ENCODE data around the gene TMPRSS11E.
"Not testable (repeated sequence)": the region's sequence is repeated elsewhere in the genome, so short reads cannot be mapped to it uniquely, and the experiment has no call there.

The TMPRSS11E gene

GRCh38 chr4:68463796-68464195 lies 16.5 kb downstream of the TMPRSS11E start:
- DNase-seq, result no peak

- DNase-seq, result no peak
Observed at GRCh38 chr4:68465058-68465457, 17.8 kb downstream of the TMPRSS11E start.

- DNase-seq, result no peak
Observed at GRCh38 chr4:68466185-68466584, 18.9 kb downstream of the TMPRSS11E start.

DNA sequence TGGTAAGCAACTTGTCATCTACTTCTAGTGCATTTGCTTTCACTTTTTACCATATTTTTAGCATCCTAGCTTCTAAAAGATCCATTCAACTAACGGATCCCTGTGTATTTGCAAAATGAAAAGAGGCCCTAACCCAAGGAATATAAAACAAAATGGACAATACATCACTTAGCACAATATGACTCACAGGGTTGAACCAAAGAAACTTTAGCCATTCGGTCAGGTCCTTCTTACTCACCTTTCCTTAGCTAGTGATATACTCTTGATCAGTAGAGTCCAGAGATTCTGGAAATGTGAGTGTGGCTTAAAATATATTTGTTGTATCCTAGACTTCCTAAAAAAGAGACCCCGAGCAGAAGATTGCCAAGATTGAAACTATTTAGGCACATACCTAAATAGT lies 19.5 kb downstream of the TMPRSS11E start:
- no peak for DNase-seq

DNA sequence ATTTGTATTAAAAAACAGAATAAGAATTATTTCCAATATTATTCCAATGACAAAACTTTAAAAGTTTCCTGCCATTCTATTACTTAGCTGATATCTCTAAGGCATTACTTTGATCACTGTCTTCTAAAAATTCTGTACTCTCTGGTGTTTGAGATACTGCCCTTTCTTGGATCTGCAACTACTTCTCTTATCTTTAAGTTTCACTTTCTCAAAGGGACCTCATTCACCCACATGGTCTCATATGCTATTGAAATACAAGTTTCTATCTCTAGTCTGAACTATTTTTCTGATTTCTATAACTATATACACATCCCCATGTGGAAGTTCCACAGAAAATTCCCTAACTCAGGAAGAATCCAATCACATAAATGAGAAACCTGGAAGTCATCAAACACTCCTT lies 22.2 kb downstream of the TMPRSS11E start:
- no peak for DNase-seq

DNA sequence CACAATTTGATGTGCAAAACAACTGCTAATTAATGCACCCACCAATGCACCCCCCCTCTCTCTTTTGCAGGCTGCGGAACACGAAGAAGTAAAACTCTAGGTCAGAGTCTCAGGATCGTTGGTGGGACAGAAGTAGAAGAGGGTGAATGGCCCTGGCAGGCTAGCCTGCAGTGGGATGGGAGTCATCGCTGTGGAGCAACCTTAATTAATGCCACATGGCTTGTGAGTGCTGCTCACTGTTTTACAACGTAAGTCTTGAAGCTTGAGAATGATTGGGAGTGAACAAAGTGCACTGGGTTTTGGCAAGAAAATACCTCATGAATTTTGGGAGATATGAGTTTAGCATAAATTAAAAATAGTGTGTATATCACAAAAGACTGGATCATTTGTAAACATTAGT lies 28.9 kb downstream of the TMPRSS11E start:
- DNase-seq, result no peak

- no peak for DNase-seq
Observed at GRCh38 chr4:68489338-68489737, 42.1 kb downstream of the TMPRSS11E start.

DNA sequence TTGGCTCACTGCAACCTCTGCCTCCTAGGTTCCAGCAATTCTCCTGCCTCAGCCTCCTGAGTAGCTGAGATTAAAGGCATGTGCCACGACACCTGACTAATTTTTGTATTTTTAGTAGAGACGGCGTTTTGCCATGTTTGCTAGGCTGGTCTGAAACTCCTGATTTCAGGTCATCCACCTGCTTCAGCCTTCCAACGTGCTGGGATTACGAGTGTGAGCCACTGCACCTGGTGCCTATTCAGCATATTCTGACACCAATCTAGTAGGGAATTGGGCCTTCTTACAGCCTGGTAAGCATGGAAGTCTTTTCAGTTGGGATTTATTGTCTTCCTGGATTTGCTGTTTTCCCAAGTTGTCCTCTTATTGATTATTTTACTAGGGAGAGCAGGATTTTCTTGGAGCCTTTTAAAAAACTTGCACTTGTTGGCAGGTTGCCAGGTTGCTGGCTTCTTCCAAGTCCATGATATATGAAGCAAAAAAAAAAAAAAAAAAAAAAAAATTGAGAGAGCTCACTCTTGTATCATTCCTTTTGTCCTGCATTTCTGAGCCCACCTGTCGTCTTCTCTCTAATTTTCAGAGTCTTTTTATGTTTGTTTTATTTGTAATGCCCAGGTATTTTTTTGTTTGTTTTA lies 43.7 kb downstream of the TMPRSS11E start:
- no peak for DNase-seq

- no peak for DNase-seq
Observed at GRCh38 chr4:68494688-68495087, 47.4 kb downstream of the TMPRSS11E start.

DNA sequence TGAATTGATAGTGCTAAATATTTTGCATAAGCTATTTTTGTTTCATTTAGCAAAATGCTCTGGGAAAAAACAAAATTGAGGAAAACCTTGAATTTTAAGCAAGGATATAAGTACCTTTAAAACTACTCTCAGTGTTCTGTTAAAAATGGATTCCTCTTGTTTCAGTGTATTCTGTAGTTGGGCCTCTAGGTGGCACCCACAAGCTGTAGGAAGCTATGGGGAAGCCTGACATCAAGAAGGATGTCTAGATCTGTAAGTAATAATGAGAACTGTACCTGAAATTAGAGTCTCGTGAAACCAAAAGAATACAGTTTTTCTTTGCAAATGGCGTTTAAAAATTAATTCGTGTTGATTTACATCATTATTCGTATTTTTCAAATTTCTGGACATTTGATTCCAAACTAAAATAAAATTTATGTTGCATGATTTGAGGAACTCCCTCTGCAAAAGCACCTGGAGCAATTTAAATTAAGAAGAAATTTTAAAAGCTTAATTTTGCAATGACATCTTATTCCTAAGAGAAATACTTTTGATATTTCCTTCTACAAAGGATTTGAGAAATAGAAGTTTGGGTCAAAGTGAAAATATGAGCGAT lies 51.2 kb downstream of the TMPRSS11E start:
- peak; percentile 49 for DNase-seq

DNA sequence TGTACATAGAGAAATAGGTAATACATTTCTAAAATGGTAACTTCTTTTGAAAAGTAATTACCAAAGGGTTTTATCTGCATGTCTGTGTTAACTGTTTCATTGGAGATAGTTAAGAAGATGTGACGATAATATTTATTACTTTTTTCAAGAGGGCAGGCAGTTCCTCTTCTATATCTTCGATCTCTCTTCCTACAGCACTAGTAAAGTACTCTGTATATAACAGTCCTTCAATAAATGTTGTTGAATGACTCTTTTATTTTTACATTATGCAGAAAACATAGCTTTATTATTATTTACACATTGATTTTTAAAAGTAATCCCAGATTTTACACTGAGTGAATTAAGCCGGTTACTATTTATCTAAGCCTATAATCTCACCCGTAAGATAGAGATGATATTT lies 51.8 kb downstream of the TMPRSS11E start:
- DNase-seq, result no peak

- DNase-seq, result not testable (repeated sequence)
Observed at GRCh38 chr4:68503462-68503861, 56.2 kb downstream of the TMPRSS11E start.

GRCh38 chr4:68504836-68505235 lies 57.6 kb downstream of the TMPRSS11E start:
- not testable (repeated sequence) for DNase-seq

DNA sequence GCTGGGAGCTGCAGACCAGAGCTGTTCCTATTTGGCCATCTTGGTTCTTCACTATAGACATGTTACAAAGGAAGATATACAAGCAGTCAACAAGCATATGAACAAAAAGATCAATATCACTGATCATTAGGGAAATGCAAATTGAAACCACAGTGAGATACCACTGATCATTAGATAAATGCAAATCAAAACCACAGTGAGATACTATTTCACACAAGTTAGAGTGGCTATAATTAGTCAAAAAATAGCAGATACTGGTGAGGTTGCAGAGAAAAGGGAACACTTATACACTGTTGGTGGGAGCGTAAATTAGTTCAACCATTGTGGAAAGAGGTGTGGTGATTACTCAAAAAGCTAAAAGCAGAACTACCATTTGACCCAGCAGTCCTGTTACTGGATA lies 58.2 kb downstream of the TMPRSS11E start:
- DNase-seq, result not testable (repeated sequence)

- no peak for DNase-seq
Observed at GRCh38 chr4:68518889-68519288, 71.6 kb downstream of the TMPRSS11E start.

DNA sequence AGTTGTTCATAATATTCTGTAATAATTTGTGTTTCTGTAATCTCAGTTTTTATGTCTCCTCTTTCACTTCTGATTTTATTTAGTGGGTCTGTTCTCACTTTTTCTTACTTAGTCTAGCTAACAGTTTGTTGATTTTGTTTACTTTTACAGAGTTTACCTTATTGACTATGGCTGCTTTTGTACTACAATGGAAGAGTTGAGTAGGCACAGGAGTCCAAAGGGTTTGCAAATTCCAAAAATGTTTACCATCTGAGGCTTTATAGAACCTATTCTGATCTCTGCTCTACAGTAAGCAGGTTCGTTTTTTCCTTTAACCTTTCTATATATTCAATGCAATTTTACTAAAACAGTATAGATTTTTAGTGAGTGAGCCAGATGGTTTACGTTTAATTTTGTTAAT lies 73.7 kb downstream of the TMPRSS11E start:
- DNase-seq, result no peak

DNA sequence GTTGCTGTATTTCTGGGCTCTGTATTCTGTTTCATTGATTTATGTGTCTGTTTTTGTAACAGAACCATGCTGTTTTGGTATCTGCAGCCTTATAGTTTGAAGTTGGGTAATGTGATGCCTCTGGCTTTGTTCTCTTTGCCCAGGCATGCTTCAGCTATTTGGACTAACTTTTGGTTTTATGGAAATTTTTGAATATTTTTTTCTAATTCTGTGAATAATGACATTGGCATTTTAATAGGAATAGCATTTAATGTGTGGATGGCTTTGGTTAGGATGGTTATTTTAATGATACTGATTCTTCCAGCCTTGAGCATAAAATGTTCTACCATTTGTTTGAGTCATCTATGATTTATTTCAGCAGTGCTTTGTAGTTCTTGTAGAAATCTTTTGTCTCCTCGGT lies 75.0 kb downstream of the TMPRSS11E start:
- DNase-seq, result not testable (repeated sequence)

GRCh38 chr4:68535974-68536373 lies 88.7 kb downstream of the TMPRSS11E start:
- DNase-seq, result no peak

DNA sequence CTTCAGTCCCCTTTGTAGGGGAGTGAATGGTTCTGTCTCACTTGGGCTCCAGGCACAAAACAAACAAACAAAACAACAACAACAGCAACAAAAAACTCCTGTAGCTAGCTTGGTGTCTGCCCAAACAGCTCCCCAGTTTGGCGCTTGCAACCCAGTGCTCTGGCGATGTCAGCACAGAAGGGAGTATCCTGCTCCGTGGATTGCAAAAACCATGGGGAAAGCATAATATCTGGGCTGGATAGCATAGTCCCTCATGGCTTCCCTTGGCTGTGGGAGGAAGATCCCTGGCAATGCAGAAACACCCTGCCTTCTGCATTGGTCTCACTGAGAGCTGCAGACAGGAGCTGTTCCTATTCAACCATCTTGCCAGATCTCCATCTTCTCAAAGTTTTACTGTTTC lies 89.1 kb downstream of the TMPRSS11E start:
- DNase-seq, result no peak

- not testable (repeated sequence) for DNase-seq
Observed at GRCh38 chr4:68542742-68543141, 95.5 kb downstream of the TMPRSS11E start.
